Endothelial cell of umbilical vein (primary cell): ENCODE results near the gene ARL5B. TPM values are rescaled to one million over a fixed set of nuclear protein-coding genes. Genes with fewer than 3 reads are reported as not detected.

Experiments used
- polyA plus RNA-seq, 4 experiments: library from polyadenylated mRNA; depleted of rRNA in 3 of 4; stranded (reverse) in 3 of 4; unstranded in 1 of 4; fragments of >200 nt; gene quantifications; 2 replicates each; pipeline versions ENCODE4 v1.2.1 to v1.2.3, GENCODE V29; 2011 to 2012; ENCODE audit warnings: missing spikeins in 1 of 4
- total RNA-seq: library from RNA; stranded (reverse); gene quantifications from 2 replicates; pipeline ENCODE4 v1.2.3, GENCODE V29; 2021

ARL5B gene
- total and polyA plus RNA-seq, 2 donors (not counting 3 experiments of a cell fraction or from before 2014, with no cell fraction given), result 5.1 to 19.1 TPM

Other genes with a start within 250 kb of the ARL5B start
- gene NSUN6, start 7.8 kb upstream of the ARL5B start, total RNA-seq, result 5.2 and 6.5 TPM in 2 replicates
- 2.3 and 3.3 TPM in 2 replicates for gene NSUN6, start 7.8 kb upstream of the ARL5B start, polyA plus RNA-seq